Measurements from ENCODE around the gene TTYH1.
"Not testable (repeated sequence)": the region's sequence is repeated elsewhere in the genome, so short reads cannot be mapped to it uniquely, and the experiment has no call there.

The TTYH1 gene

DNA sequence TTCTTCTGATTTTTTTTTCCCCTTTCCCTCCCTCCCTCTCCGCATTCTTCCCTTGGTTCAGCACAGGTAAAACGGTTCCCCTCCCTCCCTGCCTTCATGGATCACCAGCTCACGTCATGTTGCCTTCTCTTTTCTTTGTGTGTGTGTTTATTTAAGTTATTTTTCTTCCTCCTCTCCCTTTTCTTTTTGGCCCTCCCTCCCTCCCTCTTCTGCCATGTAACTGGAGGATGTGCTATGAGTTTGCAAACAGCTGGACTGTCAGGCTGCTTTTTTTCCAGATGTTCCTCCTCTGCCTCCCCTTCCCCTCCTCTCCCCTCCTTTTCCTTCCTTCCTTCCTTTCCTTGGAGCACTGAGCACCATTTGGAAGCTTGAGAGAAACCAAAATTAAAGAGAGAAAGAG lies 46.3 kb downstream of the TTYH1 start:
- no peak for DNase-seq

DNA sequence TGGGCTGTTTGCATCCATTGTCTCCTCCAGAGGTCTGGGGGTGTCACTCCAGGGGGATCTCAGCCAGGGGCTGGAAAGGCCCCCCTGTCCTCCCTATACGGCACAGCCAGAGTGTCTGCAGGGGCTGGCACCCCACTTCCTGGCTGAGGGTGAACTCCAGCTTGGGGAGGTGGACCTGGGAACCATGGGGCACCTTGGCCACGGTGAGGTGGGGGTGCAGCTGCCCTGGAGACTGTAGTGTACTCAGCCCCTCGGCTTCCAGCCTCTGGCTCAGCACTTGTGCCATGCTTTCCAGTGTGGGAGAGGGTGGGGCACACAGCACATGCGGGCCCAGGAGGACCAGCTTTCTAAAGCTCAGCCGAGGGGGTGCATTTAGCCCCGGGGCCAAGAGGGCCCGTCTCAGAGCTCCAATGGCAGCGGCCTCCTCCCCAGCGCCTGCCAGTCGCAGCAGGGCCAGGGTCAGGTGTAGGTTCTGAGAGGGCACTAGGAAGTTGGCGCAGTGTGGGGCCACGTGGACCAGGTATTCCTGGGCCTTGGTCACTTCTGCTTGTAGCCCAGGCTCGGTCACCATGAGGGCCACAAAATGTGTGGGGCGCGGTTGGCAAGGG lies 46.9 kb downstream of the TTYH1 start:
- DNase-seq: no peak

DNA sequence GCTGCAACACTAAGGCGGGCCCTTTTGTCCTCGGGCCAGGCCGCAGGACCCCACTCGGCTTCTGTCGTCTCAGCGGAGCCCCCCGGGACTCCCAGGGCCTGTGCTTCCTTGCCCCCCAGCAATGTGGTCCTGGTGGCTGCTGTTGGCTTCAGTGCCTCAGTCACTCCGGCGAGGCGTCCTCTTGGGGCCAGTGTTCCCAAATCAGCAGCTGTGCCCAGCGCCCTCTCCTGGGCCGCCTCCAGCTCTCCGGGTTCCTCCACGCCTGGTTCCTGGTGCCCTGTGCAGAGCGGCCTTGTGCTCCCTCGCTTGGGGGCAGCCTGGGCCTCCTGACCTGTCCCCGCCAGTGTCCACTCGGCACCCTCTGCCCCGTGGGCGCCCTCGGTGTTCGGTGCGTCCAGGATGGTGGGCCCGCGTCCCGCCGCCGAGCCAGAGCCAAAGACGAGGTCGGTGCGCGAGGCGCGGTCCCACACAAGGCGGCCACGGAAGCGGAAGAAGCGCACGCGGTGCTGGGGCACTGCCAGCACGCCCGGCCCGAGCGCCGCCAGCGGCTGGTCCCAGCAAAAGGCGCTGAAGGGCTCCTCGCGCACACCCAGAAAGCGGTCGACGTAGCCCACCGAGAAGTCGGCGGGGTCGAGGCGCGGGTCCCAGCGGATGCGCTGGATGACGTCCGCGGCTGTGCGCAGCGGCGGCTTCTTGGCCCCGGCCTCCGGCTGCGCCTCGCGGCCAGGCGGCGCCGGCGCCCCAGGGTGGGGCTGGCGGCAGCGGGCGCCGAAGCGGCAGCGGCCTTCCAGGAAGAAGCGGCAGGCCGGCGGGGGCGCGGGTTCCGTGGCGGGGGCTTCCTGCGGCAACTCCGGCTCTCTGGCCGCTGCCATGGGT lies 47.6 kb downstream of the TTYH1 start:
- no peak for DNase-seq

DNA sequence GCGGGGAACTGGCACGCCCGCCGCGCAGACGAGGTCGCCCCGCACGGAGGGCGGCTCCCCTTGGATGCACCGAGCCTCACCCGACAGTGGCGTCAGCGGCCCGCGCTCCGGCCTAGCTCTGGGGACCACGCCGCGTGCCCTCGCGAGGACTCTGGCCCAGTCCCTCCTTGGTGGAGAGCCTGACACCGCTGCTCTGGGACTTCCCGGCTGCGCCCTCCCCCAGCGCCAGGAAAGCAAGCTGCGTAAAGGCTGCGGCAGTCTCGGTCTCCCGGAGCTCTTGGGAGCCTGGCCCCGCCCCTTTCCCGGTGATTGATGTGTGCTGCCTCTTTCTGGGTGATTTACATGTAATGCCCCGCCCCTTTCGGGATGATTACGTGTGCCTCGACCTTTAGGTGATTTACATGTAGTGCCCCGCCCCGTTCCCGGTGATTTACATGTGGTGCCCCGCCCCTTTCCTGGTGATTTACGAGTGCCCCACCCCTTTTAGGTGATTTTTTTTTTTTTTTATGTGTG lies 48.3 kb downstream of the TTYH1 start, which contains the start of gene LENG9:
Gene LENG9, minus strand, starts transcription at position 248 of the 513 bp plus-strand sequence. CDS start 252 bp downstream, outside the sequence.
- DNase-seq: peak; percentile 98

GRCh38 chr19:54464044-54464629 lies 48.9 kb downstream of the TTYH1 start:
- DNase-seq: peak; percentile 98

DNA sequence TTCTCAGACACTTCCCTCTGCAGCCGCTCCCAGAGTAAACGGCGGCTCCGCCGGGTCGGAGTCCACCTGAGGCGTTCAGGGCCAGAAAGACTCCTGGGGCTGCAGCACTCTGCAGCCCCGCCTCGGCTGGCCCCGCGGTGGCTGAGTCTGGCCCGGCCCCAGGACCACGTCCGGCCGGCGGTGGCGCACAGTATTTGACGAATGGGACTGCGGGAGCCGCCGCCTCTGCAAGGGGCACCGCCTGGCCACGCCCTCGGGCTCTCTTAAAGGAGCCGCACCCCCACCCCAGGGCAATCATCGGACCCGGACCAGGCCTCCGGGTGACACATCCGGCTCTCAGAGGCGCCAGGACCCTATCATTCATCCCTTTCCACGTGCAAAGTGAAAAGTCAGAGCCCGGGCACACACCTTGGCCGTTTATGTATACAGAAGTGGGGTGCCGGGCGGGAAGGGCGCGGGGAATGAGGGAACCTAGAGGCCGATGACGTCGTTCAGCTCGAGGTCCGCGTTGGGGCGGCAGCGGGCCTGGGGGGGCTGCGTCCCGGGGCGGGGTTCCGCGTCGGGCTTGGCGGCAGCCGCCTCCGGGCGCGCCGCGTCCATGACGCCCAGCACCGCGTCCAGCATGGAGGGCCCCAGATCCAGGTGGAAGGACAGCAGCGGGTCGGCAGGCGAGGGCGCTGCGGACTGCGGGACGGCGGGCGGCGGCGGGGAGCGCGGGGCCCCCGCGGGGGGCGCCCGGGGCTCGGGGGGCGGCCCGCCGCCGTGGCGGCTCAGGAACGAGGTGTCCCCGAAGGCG lies 49.6 kb downstream of the TTYH1 start:
- peak; percentile 77 for DNase-seq

GRCh38 chr19:54465426-54466109 lies 50.3 kb downstream of the TTYH1 start:
- DNase-seq: no peak

DNA sequence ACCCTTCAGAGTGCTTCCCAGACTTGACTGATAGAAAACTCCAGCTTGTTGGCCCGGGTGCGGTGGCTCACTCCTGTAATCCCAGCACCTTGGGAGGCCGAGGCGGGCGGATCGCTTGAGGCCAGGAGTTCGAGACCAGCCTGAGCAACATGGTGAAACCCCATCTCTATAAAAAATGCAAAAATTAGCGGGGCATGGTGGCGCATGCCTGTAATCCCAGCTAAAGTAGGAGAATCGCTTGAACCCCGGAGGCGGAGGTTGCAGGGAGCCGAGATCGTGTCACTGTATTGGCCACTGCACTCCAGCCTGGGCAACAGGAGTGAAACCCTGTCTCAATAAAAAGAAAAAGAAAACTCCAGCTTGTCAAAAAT lies 50.8 kb downstream of the TTYH1 start:
- DNase-seq: not testable (repeated sequence)

DNA sequence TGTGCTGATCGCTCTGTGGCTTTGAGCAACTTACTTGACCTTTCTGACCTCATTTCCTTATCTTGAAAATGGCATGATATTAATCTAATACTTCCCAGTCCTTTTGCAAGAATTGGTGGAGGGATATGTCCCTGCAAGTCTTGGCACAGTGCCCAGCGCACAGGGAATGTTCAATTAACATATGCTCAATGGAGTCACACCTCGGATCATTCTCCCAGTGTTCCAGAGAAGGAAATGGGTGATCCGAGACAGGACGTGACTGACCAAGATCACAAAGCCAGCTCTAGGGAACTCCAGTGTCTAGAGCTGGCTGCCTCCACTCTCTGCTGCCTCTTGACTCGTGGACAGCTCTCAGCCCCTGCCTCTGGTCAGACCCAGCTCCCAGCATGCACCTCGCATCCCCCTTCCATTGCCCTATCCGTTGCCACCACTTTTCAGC lies 54.3 kb downstream of the TTYH1 start:
- no peak for DNase-seq

DNA sequence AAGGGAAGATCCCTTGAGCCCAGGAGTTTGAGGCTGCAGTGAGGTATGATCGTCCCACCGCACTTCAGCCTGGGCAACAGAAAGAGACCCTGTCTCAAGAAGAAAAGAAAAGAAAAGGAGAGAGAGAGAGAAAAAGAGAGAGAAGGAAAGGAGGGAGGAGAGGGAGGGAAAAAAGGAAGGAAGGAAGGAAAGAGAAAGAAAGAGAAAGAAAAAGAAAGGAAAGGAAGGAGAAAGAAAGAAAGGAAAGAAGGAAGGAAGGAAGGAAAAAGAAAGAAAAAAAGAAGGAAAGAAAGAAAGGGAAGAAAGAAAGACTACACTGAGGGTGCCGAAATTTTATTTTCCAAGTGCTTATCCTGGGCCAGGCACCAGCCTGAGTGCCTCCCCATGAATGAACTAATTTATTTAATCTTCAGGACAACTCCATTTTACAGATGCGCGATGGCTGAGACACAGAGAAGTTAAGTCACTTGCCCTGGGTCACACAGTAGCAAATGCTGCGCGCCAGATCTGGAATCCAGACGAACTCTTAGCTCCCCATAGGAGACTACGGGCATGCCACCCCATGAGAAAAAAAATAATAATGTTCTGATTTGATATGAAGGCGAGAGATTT lies 55.1 kb downstream of the TTYH1 start:
- DNase-seq: no peak

DNA sequence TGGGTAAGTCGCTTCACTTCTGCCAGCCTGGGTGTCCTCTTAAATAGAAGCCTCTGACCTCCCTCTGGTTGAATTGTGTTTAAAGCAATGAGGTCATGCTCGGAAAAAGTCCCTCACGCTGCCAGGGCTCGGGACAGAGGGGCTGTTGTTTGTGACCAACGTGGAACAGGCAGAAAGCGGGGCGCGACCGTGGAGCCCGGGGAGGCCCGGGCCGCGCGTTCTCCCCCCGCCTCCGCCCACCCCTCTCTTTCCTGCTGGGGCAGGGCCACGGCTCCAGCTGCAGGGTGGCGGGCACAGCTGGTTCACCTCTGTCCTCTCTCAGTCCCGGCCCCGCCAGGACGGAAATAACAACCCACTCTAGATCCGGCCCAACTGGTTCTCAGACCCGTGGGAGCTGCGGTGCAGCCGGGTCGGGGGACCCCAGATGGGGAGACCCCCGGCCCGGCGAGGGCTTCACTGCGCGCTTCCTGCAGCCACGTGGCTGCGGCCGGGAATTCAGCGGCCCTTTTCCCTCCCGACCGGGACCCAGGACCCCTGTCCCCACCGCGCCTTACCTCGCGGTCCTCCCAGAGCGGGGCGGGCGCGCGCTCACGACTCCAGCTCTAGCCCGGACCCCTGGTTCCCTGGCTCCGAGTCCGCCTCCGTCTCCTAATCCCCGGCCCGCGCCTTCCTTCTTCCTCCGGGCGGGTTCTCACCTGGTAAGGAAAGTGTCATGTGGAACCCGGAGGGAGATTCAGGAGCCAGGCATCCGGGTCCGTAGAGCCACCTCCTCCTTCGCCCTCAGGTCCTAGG lies 55.9 kb downstream of the TTYH1 start:
- DNase-seq: no peak

- no peak for DNase-seq
Measured at GRCh38 chr19:54473071-54473891, 58.0 kb downstream of the TTYH1 start, which contains the start of gene CDC42EP5. CDC42EP5 (minus strand) TSS chr19:54473296; CDS start chr19:54465547, 7,749 bp downstream.

- no peak for DNase-seq
Measured at GRCh38 chr19:54473892-54474372, 58.7 kb downstream of the TTYH1 start.

DNA sequence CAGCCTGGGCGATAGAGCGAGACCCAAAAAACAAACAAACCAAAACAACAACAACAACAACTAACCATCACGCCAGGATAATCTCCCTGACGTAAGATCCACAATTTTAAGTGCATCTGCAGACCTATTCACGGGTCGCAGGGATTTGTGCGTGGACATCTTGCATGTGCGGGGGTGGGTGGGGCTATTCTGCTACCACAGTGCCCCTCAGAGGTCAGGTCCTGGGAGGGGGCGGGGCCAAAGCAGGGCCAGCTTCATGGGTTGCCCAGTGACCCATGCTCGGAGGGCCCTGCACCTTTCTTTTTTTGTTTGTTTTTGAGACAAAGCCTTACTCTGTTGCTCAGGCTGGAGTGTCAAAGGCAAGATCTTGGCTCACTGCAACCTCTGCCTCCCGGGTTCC lies 60.4 kb downstream of the TTYH1 start:
- no peak for DNase-seq

DNA sequence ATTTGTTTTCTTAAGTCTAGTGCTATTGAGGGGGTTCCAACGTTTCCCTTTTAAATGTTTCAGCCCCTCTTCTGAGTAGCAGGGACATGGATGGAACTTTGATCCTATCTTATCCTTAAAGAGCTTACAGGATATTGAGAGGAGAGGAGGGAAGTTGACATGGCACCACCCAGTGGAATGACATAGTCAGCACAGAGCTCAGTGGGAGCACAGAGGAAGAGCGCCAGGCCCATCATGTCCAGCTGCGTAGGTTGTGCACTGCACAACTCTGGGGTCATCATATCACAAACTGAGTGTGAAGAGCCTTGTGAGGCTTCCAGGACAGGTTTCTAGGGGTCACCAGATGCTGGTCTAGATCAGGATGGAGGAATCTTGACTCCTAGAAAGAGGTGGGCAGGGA lies 62.4 kb downstream of the TTYH1 start:
- no peak for DNase-seq

GRCh38 chr19:54478677-54479266 lies 63.5 kb downstream of the TTYH1 start:
- peak; percentile 46 for DNase-seq

GRCh38 chr19:54480051-54480450 lies 64.8 kb downstream of the TTYH1 start:
- DNase-seq: no peak

DNA sequence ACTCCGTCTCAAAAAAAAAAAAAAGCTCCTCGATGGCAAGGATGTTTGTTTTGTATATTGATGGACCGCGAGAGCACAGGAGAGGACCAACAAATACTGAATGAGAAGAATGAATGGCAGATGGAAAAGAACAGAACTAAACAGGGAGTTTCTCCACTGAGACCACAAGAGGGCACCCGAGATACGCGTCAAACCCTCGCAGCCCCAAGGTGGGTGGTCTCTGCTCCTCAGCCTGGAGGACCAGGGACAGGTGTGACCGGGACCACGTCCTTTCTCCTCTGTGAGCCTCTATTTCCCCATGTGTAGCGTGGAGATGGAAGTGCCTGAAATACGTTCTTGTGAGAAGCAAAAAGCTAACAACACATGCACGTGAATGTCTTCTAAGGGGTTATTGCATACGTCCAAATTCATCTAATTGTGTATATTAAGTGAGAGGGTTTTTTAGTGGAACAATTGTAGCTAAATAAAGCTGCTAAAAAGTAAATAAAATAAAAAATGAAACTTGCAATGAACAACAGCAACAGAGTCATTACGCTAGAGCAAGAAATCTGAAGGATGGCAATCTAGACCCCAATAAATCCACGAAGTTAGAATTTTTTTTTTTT lies 66.2 kb downstream of the TTYH1 start:
- DNase-seq: peak; percentile 38

DNA sequence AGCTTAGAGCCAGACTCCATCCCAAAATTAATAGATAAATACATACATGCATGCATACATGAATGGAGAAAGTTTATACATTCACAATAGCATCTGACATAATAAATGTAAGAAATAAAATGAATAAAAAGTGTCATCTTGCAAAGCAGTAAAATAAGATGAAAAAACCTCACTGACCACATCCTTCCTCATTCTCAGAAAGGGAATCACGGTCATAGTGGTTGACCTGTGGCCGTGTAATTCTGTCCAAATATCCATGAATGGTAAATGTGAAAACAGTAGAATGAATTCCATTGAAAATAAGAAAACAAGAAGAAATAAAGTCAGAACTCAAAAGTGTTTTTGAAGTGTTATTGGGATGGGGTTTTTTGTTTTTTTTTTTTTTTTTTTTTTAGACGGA lies 67.6 kb downstream of the TTYH1 start:
- no peak for DNase-seq
